NCI-H146 (cell line): ENCODE data around the gene PDIA2.
"Not testable (repeated sequence)": the region's sequence is repeated elsewhere in the genome, so short reads cannot be mapped to it uniquely, and the experiment has no call there.

Experiments
- DNase-seq: peaks from one replicate; lab custom pipeline; 2025; lab: John Stamatoyannopoulos, UW

PDIA2 gene

GRCh38 chr16:264440-264951 is 18.5 kb upstream of the PDIA2 start:
- no peak for DNase-seq

GRCh38 chr16:265002-265529 is 17.9 kb upstream of the PDIA2 start:
- DNase-seq, result no peak

GRCh38 chr16:265711-266110 is 17.3 kb upstream of the PDIA2 start:
- DNase-seq, result no peak

GRCh38 chr16:266258-267164 is 16.5 kb upstream of the PDIA2 start:
- no peak for DNase-seq

GRCh38 chr16:267562-267961 is 15.4 kb upstream of the PDIA2 start:
- DNase-seq, result not testable (repeated sequence)

GRCh38 chr16:268141-269053 is 14.6 kb upstream of the PDIA2 start:
- no peak for DNase-seq

- DNase-seq, result no peak
Observed at GRCh38 chr16:269061-269796, 13.7 kb upstream of the PDIA2 start.

GRCh38 chr16:270381-271255 is 12.3 kb upstream of the PDIA2 start:
- no peak for DNase-seq

GRCh38 chr16:272633-273546 is 10.1 kb upstream of the PDIA2 start:
- DNase-seq, result no peak

GRCh38 chr16:273547-274421 is 9.2 kb upstream of the PDIA2 start:
- DNase-seq, result no peak

- peak; percentile 52 for DNase-seq
Observed at GRCh38 chr16:275041-275641, 7.8 kb upstream of the PDIA2 start.

- no peak for DNase-seq
Observed at GRCh38 chr16:275786-276232, 7.2 kb upstream of the PDIA2 start, which contains the start of gene RGS11. TSS of gene RGS11 (minus strand) at chr16:275944. CDS start at chr16:275911, 33 bp downstream.

- no peak for DNase-seq
Observed at GRCh38 chr16:276426-277077, 6.4 kb upstream of the PDIA2 start.

GRCh38 chr16:278863-279366 is 4.0 kb upstream of the PDIA2 start:
- peak; percentile 81 for DNase-seq

- no peak for DNase-seq
Observed at GRCh38 chr16:279531-279930, 3.4 kb upstream of the PDIA2 start.

GRCh38 chr16:280005-280460 is 2.9 kb upstream of the PDIA2 start:
- peak; percentile 29 for DNase-seq

- DNase-seq, result peak; percentile 23
Observed at GRCh38 chr16:280552-280951, 2.4 kb upstream of the PDIA2 start, which contains the start of gene ARHGDIG. TSS of gene ARHGDIG (plus strand) at chr16:280591. CDS start at chr16:280681, 90 bp downstream.
